H1 (cell line): ENCODE data around the gene STIM1. TPM values are rescaled to one million over a fixed set of nuclear protein-coding genes. Genes with fewer than 3 reads are reported as not detected.

Experiments
- CTCF ChIA-PET: fragments of 300-600 bp; sonication (Branson Sonifier 250); formaldehyde crosslinking; loops from one replicate; lab custom pipeline; 2021; ENCODE audit not compliant: partially characterized antibody; lab: Charles Lee
- POLR2A ChIA-PET: fragments of 300-600 bp; sonication (Branson Sonifier 250); formaldehyde crosslinking; loops from one replicate; lab custom pipeline; 2021; ENCODE audit warnings: inconsistent platforms; ENCODE audit not compliant: partially characterized antibody; lab: Charles Lee
- DNase-seq, 2 experiments: peaks; one replicate each; pipeline versions ENCODE4 v3.0.0 to v3.0.0-alpha.2; 2010 to 2022; ENCODE audit warnings: low spot score in 2 of 2, low read depth in 1 of 2, mixed read lengths in 1 of 2
- FAIRE-seq: peaks from 2 replicates; lab custom pipeline; 2011; peaks lifted over from hg19 to GRCh38; lab: Jason Lieb, UNC
- H2AFZ ChIP-seq: 2 replicates; pipeline ENCODE4 v1.8.1; 2012; ENCODE audit warnings: low read length, inconsistent platforms
- H2AK5ac ChIP-seq: 2 replicates; pipeline ENCODE4 v1.6.1; 2013; ENCODE audit warnings: low read depth, low read length
- H2BK120ac ChIP-seq: replicated peaks from 2 replicates; pipeline ENCODE3; 2013; ENCODE audit warnings: low read depth, low read length, inconsistent platforms
- H2BK12ac ChIP-seq: 2 replicates; pipeline ENCODE4 v1.6.1; 2013; ENCODE audit warnings: low read depth, low read length
- H2BK15ac ChIP-seq: 2 replicates; pipeline ENCODE4 v1.6.1; 2013; ENCODE audit warnings: low read length
- H2BK20ac ChIP-seq: 2 replicates; pipeline ENCODE4 v1.6.1; 2013; ENCODE audit warnings: low read length
- H2BK5ac ChIP-seq: 2 replicates; pipeline ENCODE4 v1.6.1; 2013; ENCODE audit warnings: low read depth, low read length
- H3K14ac ChIP-seq: 2 replicates; pipeline ENCODE4 v1.6.1; 2013; ENCODE audit warnings: inconsistent platforms; ENCODE audit not compliant: insufficient read length
- H3K18ac ChIP-seq: 2 replicates; pipeline ENCODE4 v1.6.1; 2013; ENCODE audit warnings: low read length; ENCODE audit errors: extremely low read depth
- H3K23ac ChIP-seq: 2 replicates; pipeline ENCODE4 v1.6.1; 2013; ENCODE audit warnings: inconsistent platforms; ENCODE audit not compliant: insufficient read length
- H3K23me2 ChIP-seq: 2 replicates; pipeline ENCODE4 v1.6.1; 2013; ENCODE audit warnings: low read depth, low read length
- H3K27ac ChIP-seq: 2 replicates; pipeline ENCODE4 v1.6.1; 2011; ENCODE audit warnings: low read depth, low read length, inconsistent platforms
- H3K27me3 ChIP-seq, 4 experiments: replicated peaks in 1 of 4; 1 replicate in 1 of 4; 2 replicates in 3 of 4; pipeline versions ENCODE4 v1.6.1 to v1.8.1; 2011 to 2013; ENCODE audit warnings: low read length in 3 of 4, mild to moderate bottlenecking in 3 of 4, inconsistent platforms in 2 of 4, mixed read lengths in 2 of 4, moderate library complexity in 1 of 4; ENCODE audit not compliant: control insufficient read depth in 3 of 4, insufficient read depth in 3 of 4; ENCODE audit errors: extremely low read depth in 1 of 4
- H3K36me3 ChIP-seq, 4 experiments: 2 replicates each; pipeline versions ENCODE4 v1.6.1 to v1.8.1; 2011 to 2013; ENCODE audit warnings: mild to moderate bottlenecking in 4 of 4, low read length in 3 of 4, moderate library complexity in 2 of 4, control low read depth in 1 of 4, inconsistent platforms in 1 of 4; ENCODE audit not compliant: insufficient read depth in 4 of 4, control insufficient read depth in 2 of 4
- H3K4ac ChIP-seq: replicated peaks from 2 replicates; pipeline ENCODE3; 2013; ENCODE audit warnings: low read length, low read depth, mixed read lengths, inconsistent platforms; ENCODE audit not compliant: insufficient read length
- H3K4me1 ChIP-seq, 4 experiments: replicated peaks in 1 of 4; 1 replicate in 1 of 4; 2 replicates in 3 of 4; pipeline versions ENCODE4 v1.6.1 to v1.8.1; 2011 to 2013; ENCODE audit warnings: low read length in 3 of 4, inconsistent platforms in 2 of 4, mixed read lengths in 1 of 4; ENCODE audit not compliant: insufficient read depth in 4 of 4, control insufficient read depth in 3 of 4
- H3K4me2 ChIP-seq, 2 experiments: 2 replicates each; pipeline versions ENCODE4 v1.6.1 to v1.8.1; 2011 to 2013; ENCODE audit warnings: low read depth in 2 of 2, low read length in 2 of 2, control low read depth in 1 of 2, inconsistent platforms in 1 of 2, mild to moderate bottlenecking in 1 of 2; ENCODE audit not compliant: insufficient read depth in 1 of 2
- H3K4me3 ChIP-seq, 4 experiments: fragments of 200-600, 300-600 bp in 1 of 4; sonication (generic), shearing (Covaris generic), sonication (Bioruptor Twin) in 1 of 4; 2 replicates each; pipeline versions ENCODE4 v1.5.1 to v1.8.1; 2011 to 2016; ENCODE audit warnings: low read length in 4 of 4, low read depth in 3 of 4, control low read depth in 2 of 4, inconsistent platforms in 2 of 4, mild to moderate bottlenecking in 2 of 4, mixed read lengths in 1 of 4, moderate library complexity in 1 of 4; ENCODE audit not compliant: insufficient read depth in 2 of 4; ENCODE audit errors: extremely low read depth in 1 of 4
- H3K56ac ChIP-seq: replicated peaks from 2 replicates; pipeline ENCODE3; 2013; ENCODE audit warnings: low read depth, mild to moderate bottlenecking, mixed read lengths, low read length, inconsistent platforms; ENCODE audit not compliant: insufficient read length
- H3K79me1 ChIP-seq: 2 replicates; pipeline ENCODE4 v1.6.1; 2013; ENCODE audit warnings: low read depth, low read length, control low read depth
- H3K79me2 ChIP-seq, 2 experiments: 2 replicates each; pipeline versions ENCODE4 v1.6.1 to v1.8.1; 2012 to 2013; ENCODE audit warnings: low read length in 2 of 2, mild to moderate bottlenecking in 2 of 2, inconsistent platforms in 1 of 2; ENCODE audit not compliant: insufficient read depth in 2 of 2, control insufficient read depth in 1 of 2
- H3K9ac ChIP-seq, 4 experiments: replicated peaks in 1 of 4; 1 replicate in 1 of 4; 2 replicates in 3 of 4; pipeline versions ENCODE4 v1.6.1 to v1.8.1; 2011 to 2013; ENCODE audit warnings: low read depth in 3 of 4, low read length in 3 of 4, control low read depth in 2 of 4, mild to moderate bottlenecking in 2 of 4, moderate library complexity in 2 of 4, inconsistent platforms in 1 of 4; ENCODE audit errors: extremely low read depth in 1 of 4
- H3K9me3 ChIP-seq, 2 experiments: 2 replicates each; pipeline versions ENCODE4 v1.6.1 to v1.8.1; 2012 to 2013; ENCODE audit warnings: mild to moderate bottlenecking in 2 of 2, moderate library complexity in 2 of 2, control low read depth in 1 of 2, inconsistent platforms in 1 of 2, low read depth in 1 of 2, low read length in 1 of 2, mixed read lengths in 1 of 2; ENCODE audit not compliant: insufficient read depth in 2 of 2
- H4K20me1 ChIP-seq, 2 experiments: replicated peaks in 1 of 2; 2 replicates each; pipeline versions ENCODE3 to v1.8.1; 2011 to 2013; ENCODE audit warnings: inconsistent platforms in 2 of 2, low read length in 2 of 2, mild to moderate bottlenecking in 1 of 2; ENCODE audit not compliant: insufficient read depth in 2 of 2, control insufficient read depth in 1 of 2
- H4K5ac ChIP-seq: 2 replicates; pipeline ENCODE4 v1.6.1; 2013; ENCODE audit warnings: low read length, low read depth, mixed read lengths, inconsistent platforms; ENCODE audit not compliant: insufficient read length
- H4K8ac ChIP-seq: 2 replicates; pipeline ENCODE4 v1.8.0; 2013; ENCODE audit warnings: mild to moderate bottlenecking, moderate library complexity, low read length, inconsistent platforms; ENCODE audit not compliant: insufficient read depth; ENCODE audit errors: extremely low read depth
- H4K91ac ChIP-seq: replicated peaks from 2 replicates; pipeline ENCODE3; 2013; ENCODE audit warnings: low read length, mixed read lengths, inconsistent platforms; ENCODE audit not compliant: insufficient read length
- ATF2 ChIP-seq: IDR thresholded peaks from 2 replicates; pipeline ENCODE4 v1.6.1; 2012; ENCODE audit warnings: low read length, inconsistent platforms
- CHD2 ChIP-seq: IDR thresholded peaks from 2 replicates; pipeline ENCODE4 v1.6.1; 2012; ENCODE audit warnings: low read length, improper control_type of control experiment
- CTBP2 ChIP-seq: IDR thresholded peaks from 2 replicates; pipeline ENCODE4 v1.7.0; 2011; ENCODE audit warnings: borderline replicate concordance, mild to moderate bottlenecking, moderate library complexity, mixed read lengths, low read length; ENCODE audit not compliant: insufficient read depth, insufficient read length
- CTCF ChIP-seq, 3 experiments: IDR thresholded peaks; 1 replicate in 2 of 3; 2 replicates in 1 of 3; pipeline versions ENCODE4 v1.5.1 to v1.6.1; 2011; ENCODE audit warnings: low read length in 3 of 3, mild to moderate bottlenecking in 3 of 3, inconsistent platforms in 2 of 3, low read depth in 1 of 3, moderate library complexity in 1 of 3; ENCODE audit not compliant: insufficient read depth in 1 of 3; ENCODE audit errors: control extremely low read depth in 1 of 3
- EZH2 ChIP-seq: fragments of 200-600 bp; sonication (generic); IDR thresholded peaks from 2 replicates; pipeline ENCODE4 v1.7.1; 2012; ENCODE audit warnings: low read depth, mild to moderate bottlenecking, moderate library complexity, low read length, inconsistent platforms; ENCODE audit not compliant: severe bottlenecking
- MAFK ChIP-seq: IDR thresholded peaks from 2 replicates; pipeline ENCODE4 v1.6.1; 2012; ENCODE audit warnings: low read depth, mild to moderate bottlenecking, improper control_type of control experiment, low read length
- NANOG ChIP-seq: IDR thresholded peaks from 2 replicates; pipeline ENCODE4 v1.6.1; 2011; ENCODE audit warnings: low read length, low read depth, mild to moderate bottlenecking, inconsistent platforms; ENCODE audit not compliant: insufficient read depth, poor library complexity, severe bottlenecking
- PHF8 ChIP-seq: fragments of 200-600 bp; sonication (generic); conservative IDR thresholded peaks from 2 replicates; pipeline ENCODE4 v1.7.1; 2012; ENCODE audit warnings: low read depth, mild to moderate bottlenecking, inconsistent platforms, low read length, moderate library complexity
- POU5F1 ChIP-seq: IDR thresholded peaks from 2 replicates; pipeline ENCODE4 v1.6.1; 2011; ENCODE audit warnings: low read depth, mild to moderate bottlenecking, low read length, moderate library complexity
- TCF12 ChIP-seq: IDR thresholded peaks from 2 replicates; pipeline ENCODE4 v1.6.1; 2011; ENCODE audit warnings: low read depth, mild to moderate bottlenecking, low read length
- WGBS, 2 experiments: shearing (Covaris generic) in 1 of 2; methylation state at CpG; one replicate each; pipeline versions ENCODE4 v1.1.6 to v1.1.7; 2013 to 2015; ENCODE audit warnings: low lambda C conversion rate in 2 of 2, mixed read lengths in 2 of 2, inconsistent platforms in 1 of 2, low coverage in 1 of 2, missing lambda C conversion rate in 1 of 2; ENCODE audit not compliant: insufficient replicate concordance in 2 of 2, insufficient coverage in 1 of 2, insufficient read length in 1 of 2; ENCODE audit errors: extremely low coverage in 1 of 2, missing lambda C conversion rate in 1 of 2; 5-methylcytosine and 5-hydroxymethylcytosine counted together
- polyA plus RNA-seq, 7 experiments: library from polyadenylated mRNA; depleted of rRNA in 3 of 7; stranded (reverse) in 5 of 7; unstranded in 2 of 7; fragments of >200 nt in 5 of 7; fragments of 200-250 nt in 2 of 7; gene quantifications; 1 replicate in 5 of 7; 2 replicates in 1 of 7; 4 replicates in 1 of 7; pipeline versions ENCODE4 v1.2.1 to v1.2.3, GENCODE V29; 2011 to 2013; ENCODE audit warnings: missing spikeins in 2 of 7, mixed read lengths in 2 of 7
- total RNA-seq: library from RNA; stranded (reverse); fragmentation: NEBNext Ultra II Directional; extraction: Animal tissue kit (Norgen Biotek cat#: 25700); gene quantifications from 2 replicates; pipeline ENCODE4 v1.2.1, GENCODE V29; 2021

Gene STIM1
- total and polyA plus RNA-seq, 2 of the 8 experiments (the other 6 are each of a cell fraction or from before 2014, with no cell fraction given): 11.1 to 12.2 TPM

GRCh38 chr11:4030197-4030596 lies 174.7 kb downstream of the STIM1 start:
- no peaks in the 10 kb centered on the region for H3K79me1 ChIP-seq
- ChIA-PET CTCF (interaction anchor here (0.7 kb wide), 1 partner anchor 107 kb away, joined by 3 read pairs; no protein-coding TSS in a partner anchor), POLR2A (no interaction called here)
- H3K9me3 ChIP-seq: no peaks in the 10 kb centered on the region; a peak in 3 of 4 replicates
- H3K36me3 ChIP-seq: no peaks in the 10 kb centered on the region
- H2BK12ac ChIP-seq: no peak overlapping the region
- H2BK15ac ChIP-seq: no peak overlapping the region
- no peaks in the 10 kb centered on the region for H3K79me2 ChIP-seq
- H2BK20ac ChIP-seq: no peak overlapping the region
- DNase-seq (no peak), FAIRE-seq (no peak)
- H3K23ac ChIP-seq: no peak overlapping the region
- no peak overlapping the region for H3K4ac ChIP-seq
- no peak overlapping the region for H3K9ac ChIP-seq
- H4K91ac ChIP-seq: no peak overlapping the region
- no peak overlapping the region for H3K56ac ChIP-seq
- no peak overlapping the region for H2AK5ac ChIP-seq
- WGBS, 2 experiments: 83% methylated on average over 2 of the region's 3 CpGs; no CpG with 5 or more reads in 1 of the 2 experiments
- H3K4me2 ChIP-seq: no peak overlapping the region
- H4K8ac ChIP-seq: no peak overlapping the region
- no peaks in the 10 kb centered on the region for H3K23me2 ChIP-seq
- H3K27me3 ChIP-seq: no peaks in the 10 kb centered on the region
- no peak overlapping the region for H2AFZ ChIP-seq
- no peak overlapping the region for H3K27ac ChIP-seq
- no peaks in the 10 kb centered on the region for H3K4me1 ChIP-seq
- H2BK120ac ChIP-seq: no peak overlapping the region
- H3K18ac ChIP-seq: no peak overlapping the region
- no peak overlapping the region for H3K4me3 ChIP-seq
- H4K20me1 ChIP-seq: no peaks in the 10 kb centered on the region
- no peak overlapping the region for H4K5ac ChIP-seq
- no peak overlapping the region for H2BK5ac ChIP-seq
- no peak overlapping the region for H3K14ac ChIP-seq
- TF ChIP-seq CHD2 (no peak), POU5F1 (no peak), ATF2 (no peak), MAFK (no peak), TCF12 (no peak), CTCF (IDR thresholded peaks at IDR 0.05; ENCODE audit: control extremely low read depth in 1 of 3, insufficient read depth in 1 of 3, low read depth in 1 of 3, low read length in 3 of 3) (no peak), PHF8 (no peak), NANOG (no peak), CTBP2 (no peak), EZH2 (no peak)
